Natural killer cell treated with Interleukin-12 subunit alpha and Interleukin-12 subunit beta and Interleukin-15 and Interleukin-18, amount 100 ng/mL, for 72 hours (primary cell): ENCODE data around the gene COMMD2. TPM values are rescaled to one million over a fixed set of nuclear protein-coding genes. Genes with fewer than 3 reads are reported as not detected.

Source experiments
- ATAC-seq, 2 donors: fragments of 150-1000 bp; cut with Tn5 transposase in 1 of 2; sonication (Bioruptor Pico), chemical (Tn5 transposase) in 1 of 2; 2 replicates each; pipeline ENCODE4 v1.10.0; 2021
- DNase-seq: peaks from one replicate; pipeline ENCODE4 v3.0.0; 2022; ENCODE audit warnings: low spot score
- H3K27ac Mint-ChIP-seq, 2 donors: 1 replicate in 1 of 2; 2 replicates in 1 of 2; pipeline ENCODE4 v1.8.0; 2022; ENCODE audit warnings: mixed read lengths in 2 of 2, mild to moderate bottlenecking in 1 of 2, moderate library complexity in 1 of 2
- H3K27me3 Mint-ChIP-seq, 2 donors: 1 replicate in 1 of 2; 2 replicates in 1 of 2; pipeline ENCODE4 v1.8.0; 2022; ENCODE audit warnings: mixed read lengths in 2 of 2
- H3K36me3 Mint-ChIP-seq: one replicate; pipeline ENCODE4 v1.8.0; 2022; ENCODE audit warnings: mixed read lengths
- H3K4me1 Mint-ChIP-seq, 2 donors: 1 replicate in 1 of 2; 2 replicates in 1 of 2; pipeline ENCODE4 v1.8.0; 2022; ENCODE audit warnings: low read depth in 2 of 2, mixed read lengths in 2 of 2, mild to moderate bottlenecking in 1 of 2
- H3K4me3 Mint-ChIP-seq: one replicate; pipeline ENCODE4 v1.8.0; 2022; ENCODE audit warnings: mixed read lengths
- H3K9me3 Mint-ChIP-seq: 2 replicates; pipeline ENCODE4 v1.8.0; 2022; ENCODE audit warnings: mixed read lengths
- total RNA-seq, 2 donors: library from RNA; stranded (reverse); gene quantifications; one replicate each; pipeline ENCODE4 v1.2.3, GENCODE V29; 2022

COMMD2 gene
- total RNA-seq, 2 donors from 2014 or later, result 29.4 to 41.9 TPM

- Mint-ChIP-seq H3K36me3 (no peaks in the 10 kb centered on the region), H3K27ac (no peak overlapping the region), H3K27me3 (peaks cover 0 to 7% of the 10 kb centered on the region in 2 donors), H3K4me1 (peaks cover 0 to 9% of the 10 kb centered on the region in 2 donors), H3K9me3 (no peaks in the 10 kb centered on the region), H3K4me3 (no peak overlapping the region)
- no peak for DNase-seq
- no peak for ATAC-seq
These were observed 45.4 kb downstream of the COMMD2 start for GRCh38 chr3:149706905-149707304.

GRCh38 chr3:149705416-149705815, 46.9 kb downstream of the COMMD2 start:
- peaks cover 0 to 10% of the 10 kb centered on the region in 2 donors for H3K4me1 Mint-ChIP-seq
- no peak overlapping the region for H3K4me3 Mint-ChIP-seq
- no peaks in the 10 kb centered on the region for H3K9me3 Mint-ChIP-seq
- DNase-seq (no peak), ATAC-seq (no peak)
- H3K27me3 Mint-ChIP-seq, result peaks cover 0 to 3% of the 10 kb centered on the region in 2 donors
- H3K36me3 Mint-ChIP-seq, result no peaks in the 10 kb centered on the region
- no peak overlapping the region for H3K27ac Mint-ChIP-seq

GRCh38 chr3:149703466-149703865, 48.8 kb downstream of the COMMD2 start:
- DNase-seq (no peak), ATAC-seq (no peak)
- Mint-ChIP-seq H3K9me3 (peaks cover 3% of the 10 kb centered on the region), H3K27me3 (peaks cover 0 to 3% of the 10 kb centered on the region in 2 donors), H3K4me1 (peaks cover 0 to 10% of the 10 kb centered on the region in 2 donors), H3K27ac (peak overlapping the region in 1 of 2 donors; percentile 69), H3K4me3 (no peak overlapping the region), H3K36me3 (peaks cover 6% of the 10 kb centered on the region)

- ATAC-seq, result peak; percentile 52 to 82
These were observed 49.4 kb downstream of the COMMD2 start for GRCh38 chr3:149702691-149703441.

GRCh38 chr3:149701977-149702350, 50.3 kb downstream of the COMMD2 start:
- Mint-ChIP-seq H3K27me3 (peaks cover 0 to 3% of the 10 kb centered on the region in 2 donors), H3K9me3 (peaks cover 3% of the 10 kb centered on the region), H3K4me3 (peak overlapping the region; percentile 69), H3K4me1 (peaks cover 0 to 10% of the 10 kb centered on the region in 2 donors), H3K27ac (peak overlapping the region in 1 of 2 donors; percentile 86), H3K36me3 (peaks cover 6% of the 10 kb centered on the region)
- DNase-seq (no peak), ATAC-seq (peak in 1 of 2 donors; percentile 69)

More at GRCh38 chr3:149702691-149703441, 49.4 kb downstream of the COMMD2 start:
- Mint-ChIP-seq H3K36me3 (peaks cover 6% of the 10 kb centered on the region), H3K4me1 (peaks cover 0 to 10% of the 10 kb centered on the region in 2 donors), H3K27ac (peak overlapping the region in 1 of 2 donors; percentile 69), H3K9me3 (peaks cover 3% of the 10 kb centered on the region), H3K4me3 (peak overlapping the region; percentile 59), H3K27me3 (peaks cover 0 to 3% of the 10 kb centered on the region in 2 donors)
- DNase-seq, result no peak

GRCh38 chr3:149701206-149701976, 50.9 kb downstream of the COMMD2 start:
- Mint-ChIP-seq H3K4me3 (peak overlapping the region; percentile 69), H3K4me1 (peaks cover 0 to 10% of the 10 kb centered on the region in 2 donors), H3K36me3 (peaks cover 6% of the 10 kb centered on the region), H3K27me3 (peaks cover 0 to 3% of the 10 kb centered on the region in 2 donors), H3K27ac (peak overlapping the region in 1 of 2 donors; percentile 86), H3K9me3 (peaks cover 3% of the 10 kb centered on the region)
- peak in 1 of 2 donors; percentile 76 for ATAC-seq
- DNase-seq, result no peak

Other genes with a start within 250 kb of the COMMD2 start
- 1 to 10 TPM in 1 of 2 donors, under 1 TPM in 1; 0.55 to 6.7 TPM for gene WWTR1, start 94.5 kb downstream of the COMMD2 start, total RNA-seq
- not detected for gene ANKUB1, start 40.1 kb upstream of the COMMD2 start, total RNA-seq
- gene RNF13, start 60.7 kb upstream of the COMMD2 start, total RNA-seq, result 10 to 100 TPM; 30.6 to 48.0 TPM
- gene PFN2, start 218.4 kb upstream of the COMMD2 start, total RNA-seq, result 1 to 10 TPM; 1.1 to 4.4 TPM